H9 (cell line): Measurements from ENCODE around the gene KIAA2012. TPM values are rescaled to one million over a fixed set of nuclear protein-coding genes. Genes with fewer than 3 reads are reported as not detected.

ENCODE experiments used
- DNase-seq: peaks from one replicate; pipeline ENCODE4 v3.0.0-alpha.2; 2017
- H2AFZ ChIP-seq: one replicate; pipeline ENCODE4 v1.6.1; 2013; ENCODE audit warnings: mild to moderate bottlenecking, low read length, control low read depth, moderate library complexity
- H2AK5ac ChIP-seq: 2 replicates; pipeline ENCODE4 v1.6.1; 2013; ENCODE audit warnings: low read length, control low read depth, mixed read lengths; ENCODE audit not compliant: insufficient read length
- H2BK120ac ChIP-seq: one replicate; pipeline ENCODE4 v1.6.1; 2013; ENCODE audit warnings: low read depth, mild to moderate bottlenecking, low read length, control low read depth, inconsistent platforms; ENCODE audit not compliant: poor library complexity, severe bottlenecking
- H2BK12ac ChIP-seq: 2 replicates; pipeline ENCODE4 v1.6.1; 2013; ENCODE audit warnings: low read length, control low read depth, mixed read lengths, low read depth; ENCODE audit not compliant: insufficient read length
- H2BK15ac ChIP-seq: 2 replicates; pipeline ENCODE4 v1.6.1; 2013; ENCODE audit warnings: low read depth, low read length, control low read depth
- H2BK20ac ChIP-seq: one replicate; pipeline ENCODE4 v1.6.1; 2013; ENCODE audit warnings: low read depth, mild to moderate bottlenecking, low read length, control low read depth, inconsistent platforms; ENCODE audit not compliant: poor library complexity, severe bottlenecking
- H2BK5ac ChIP-seq: 2 replicates; pipeline ENCODE4 v1.6.1; 2013; ENCODE audit warnings: low read length, control low read depth, mixed read lengths; ENCODE audit not compliant: insufficient read length
- H3K14ac ChIP-seq: 2 replicates; pipeline ENCODE4 v1.6.1; 2013; ENCODE audit warnings: low read length, control low read depth; ENCODE audit not compliant: insufficient read depth
- H3K18ac ChIP-seq: 2 replicates; pipeline ENCODE4 v1.6.1; 2013; ENCODE audit warnings: low read depth, mild to moderate bottlenecking, mixed read lengths, low read length, control low read depth; ENCODE audit not compliant: insufficient read length
- H3K23ac ChIP-seq: 2 replicates; pipeline ENCODE4 v1.6.1; 2013; ENCODE audit warnings: low read length, control low read depth, mixed read lengths, low read depth; ENCODE audit not compliant: insufficient read length
- H3K23me2 ChIP-seq: 2 replicates; pipeline ENCODE4 v1.6.1; 2013; ENCODE audit warnings: low read depth, mild to moderate bottlenecking, mixed read lengths, low read length, control low read depth; ENCODE audit not compliant: insufficient read length, poor library complexity, severe bottlenecking
- H3K27ac ChIP-seq: 2 replicates; pipeline ENCODE4 v1.5.1; 2013; ENCODE audit warnings: low read length, control low read depth, mixed read lengths, low read depth; ENCODE audit not compliant: insufficient read length
- H3K27me3 ChIP-seq: 2 replicates; pipeline ENCODE4 v1.6.1; 2013; ENCODE audit warnings: low read length, control low read depth, inconsistent platforms; ENCODE audit not compliant: insufficient read depth
- H3K4ac ChIP-seq: 2 replicates; pipeline ENCODE4 v1.6.1; 2013; ENCODE audit warnings: low read depth, mild to moderate bottlenecking, control low read depth, inconsistent platforms, low read length, moderate library complexity
- H3K4me1 ChIP-seq: 2 replicates; pipeline ENCODE4 v1.6.1; 2013; ENCODE audit warnings: low read length, control low read depth, inconsistent platforms; ENCODE audit not compliant: insufficient read depth
- H3K4me2 ChIP-seq: 2 replicates; pipeline ENCODE4 v1.6.1; 2013; ENCODE audit warnings: low read length, control low read depth, mixed read lengths; ENCODE audit not compliant: insufficient read length, insufficient read depth
- H3K56ac ChIP-seq: 2 replicates; pipeline ENCODE4 v1.6.1; 2013; ENCODE audit warnings: low read depth, mild to moderate bottlenecking, mixed read lengths, low read length, control low read depth; ENCODE audit not compliant: insufficient read length
- H3K79me1 ChIP-seq: 2 replicates; pipeline ENCODE4 v1.6.1; 2013; ENCODE audit warnings: low read depth, mild to moderate bottlenecking, moderate library complexity, low read length, control low read depth, inconsistent platforms; ENCODE audit not compliant: insufficient read depth, poor library complexity, severe bottlenecking
- H3K79me2 ChIP-seq: 2 replicates; pipeline ENCODE4 v1.6.1; 2013; ENCODE audit warnings: low read length, control low read depth, inconsistent platforms; ENCODE audit not compliant: insufficient read depth
- H3K9ac ChIP-seq: 2 replicates; pipeline ENCODE4 v1.6.1; 2013; ENCODE audit warnings: low read length, control low read depth, mixed read lengths; ENCODE audit not compliant: insufficient read length; ENCODE audit errors: extremely low read depth
- H3K9me3 ChIP-seq: one replicate; pipeline ENCODE4 v1.6.1; 2013; ENCODE audit warnings: low read depth, low read length, inconsistent platforms; ENCODE audit not compliant: control insufficient read depth
- H3T11ph ChIP-seq: one replicate; pipeline ENCODE4 v1.6.1; 2013; ENCODE audit warnings: mild to moderate bottlenecking, low read length, control low read depth, inconsistent platforms
- H4K20me1 ChIP-seq: one replicate; pipeline ENCODE4 v1.6.1; 2013; ENCODE audit not compliant: control insufficient read depth, insufficient read length, insufficient read depth
- H4K5ac ChIP-seq: 2 replicates; pipeline ENCODE4 v1.6.1; 2013; ENCODE audit warnings: low read depth, mild to moderate bottlenecking, mixed read lengths, low read length, control low read depth; ENCODE audit not compliant: insufficient read length
- H4K8ac ChIP-seq: replicated peaks from 2 replicates; pipeline ENCODE4 v1.6.1; 2013; ENCODE audit warnings: low read length, control low read depth, mixed read lengths, low read depth; ENCODE audit not compliant: insufficient read length
- H4K91ac ChIP-seq: 2 replicates; pipeline ENCODE4 v1.6.1; 2013; ENCODE audit warnings: low read depth, mild to moderate bottlenecking, moderate library complexity, mixed read lengths, low read length, control low read depth; ENCODE audit not compliant: insufficient read length
- H3K27ac Mint-ChIP-seq, 3 experiments: 2 replicates in 2 of 3; 3 replicates in 1 of 3; pipeline ENCODE4 v1.8.0; 2020 to 2021; ENCODE audit warnings: mixed read lengths in 3 of 3, mild to moderate bottlenecking in 1 of 3, moderate library complexity in 1 of 3
- H3K27me3 Mint-ChIP-seq: 2 replicates; pipeline ENCODE4 v1.8.0; 2021; ENCODE audit warnings: low read depth, mild to moderate bottlenecking, moderate library complexity, mixed read lengths
- H3K36me3 Mint-ChIP-seq, 3 experiments: 2 replicates in 2 of 3; 3 replicates in 1 of 3; pipeline ENCODE4 v1.8.0; 2020 to 2021; ENCODE audit warnings: low read depth in 3 of 3, mixed read lengths in 3 of 3; ENCODE audit not compliant: insufficient read depth in 1 of 3
- H3K4me1 Mint-ChIP-seq, 2 experiments: 2 replicates each; pipeline ENCODE4 v1.8.0; 2020; ENCODE audit warnings: mixed read lengths in 2 of 2
- H3K4me3 Mint-ChIP-seq, 2 experiments: 2 replicates in 1 of 2; 3 replicates in 1 of 2; pipeline ENCODE4 v1.8.0; 2020 to 2021; ENCODE audit warnings: mild to moderate bottlenecking in 2 of 2, mixed read lengths in 2 of 2, moderate library complexity in 1 of 2
- H3K9me3 Mint-ChIP-seq, 2 experiments: 2 replicates in 1 of 2; 3 replicates in 1 of 2; pipeline ENCODE4 v1.8.0; 2020; ENCODE audit warnings: mild to moderate bottlenecking in 2 of 2, mixed read lengths in 2 of 2, moderate library complexity in 1 of 2
- CTCF ChIP-seq: fragments of 200-600 bp; sonication (generic); conservative IDR thresholded peaks from 3 replicates; pipeline ENCODE4 v1.8.0; 2021; ENCODE audit warnings: antibody characterized with exemption, mild to moderate bottlenecking
- WGBS: extraction: QIAGEN DNeasy Blood & Tissue Kit; methylation state at CpG from one replicate; pipeline ENCODE4 v1.1.7; 2013; ENCODE audit warnings: missing lambda C conversion rate, low lambda C conversion rate, mixed read lengths; ENCODE audit not compliant: insufficient read length; ENCODE audit errors: extremely low coverage; 5-methylcytosine and 5-hydroxymethylcytosine counted together
- total RNA-seq: library from RNA; stranded (reverse); gene quantifications from 2 replicates; pipeline ENCODE4 v1.2.1, GENCODE V29; 2021

Gene KIAA2012
- total RNA-seq, 1 experiment from 2014 or later = not detected

DNA sequence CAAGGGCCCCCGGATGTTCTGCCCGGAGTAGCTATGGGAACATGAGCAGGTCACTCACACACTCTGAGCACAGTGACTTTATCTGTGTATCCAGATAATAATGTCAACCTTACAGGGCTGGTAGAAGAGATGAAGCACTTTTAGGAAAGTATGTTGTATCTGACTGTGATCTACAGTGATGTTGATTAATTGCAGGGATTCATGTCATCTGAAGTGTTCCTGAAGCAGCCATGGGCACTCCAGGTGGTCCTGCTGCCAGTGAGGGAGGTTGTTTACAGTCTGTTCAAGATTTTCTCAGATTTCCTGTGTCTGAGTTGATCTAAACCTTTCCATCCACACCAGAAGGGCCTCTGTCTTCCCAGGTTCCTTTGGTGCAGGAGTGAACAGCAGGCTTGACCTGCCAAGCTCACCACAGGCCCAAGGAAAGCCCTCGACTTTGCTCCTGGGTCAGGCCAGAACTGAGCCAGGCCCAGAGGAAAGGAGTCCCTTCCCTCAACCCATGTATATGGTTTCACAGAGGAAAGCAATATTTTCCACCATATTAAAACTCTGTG, 28.0 kb downstream of the KIAA2012 start:
- Mint-ChIP-seq H3K36me3 (no peaks in the 10 kb centered on the region; a peak in 1 of 7 replicates), H3K27me3 (peaks cover 2% of the 10 kb centered on the region), H3K27ac (peak overlapping the region in 1 of 3 experiments; percentile 44; a peak in 2 of 7 replicates), H3K4me3 (no peak overlapping the region), H3K9me3 (0 out of 5 replicates have a peak, but pooled peaks cover 0 to 5% of the 10 kb centered on the region in 2 experiments), H3K4me1 (peaks cover 32 to 40% of the 10 kb centered on the region in 2 experiments)
- H3K14ac ChIP-seq = no peak overlapping the region; the same call in 1 of the 2 replicates
- H3K4me1 ChIP-seq = peaks cover 5% of the 10 kb centered on the region; the same call in 1 of the 2 replicates
- no peak overlapping the region for H3K9ac ChIP-seq
- no peak overlapping the region for H3K4me2 ChIP-seq
- H3K23ac ChIP-seq = no peak overlapping the region
- no peak overlapping the region for H2AFZ ChIP-seq
- no peak overlapping the region for H2BK15ac ChIP-seq
- H3K27ac ChIP-seq = no peak overlapping the region
- H3K9me3 ChIP-seq = no peaks in the 10 kb centered on the region
- no peak overlapping the region for H3T11ph ChIP-seq
- WGBS = no CpG with 5 or more reads among the region's 3 CpGs
- no peak overlapping the region for H2BK20ac ChIP-seq
- no peak overlapping the region for H3K4ac ChIP-seq
- H2AK5ac ChIP-seq = no peak overlapping the region
- no peak overlapping the region for H4K8ac ChIP-seq
- no peak overlapping the region for H3K56ac ChIP-seq
- H2BK120ac ChIP-seq = no peak overlapping the region
- no peaks in the 10 kb centered on the region for H3K23me2 ChIP-seq
- no peaks in the 10 kb centered on the region for H4K20me1 ChIP-seq
- no peak for TF ChIP-seq CTCF
- H3K79me1 ChIP-seq = no peaks in the 10 kb centered on the region
- H4K5ac ChIP-seq = no peak overlapping the region
- H2BK5ac ChIP-seq = no peak overlapping the region
- H2BK12ac ChIP-seq = no peak overlapping the region
- no peak overlapping the region for H4K91ac ChIP-seq
- no peak overlapping the region for H3K18ac ChIP-seq
- no peaks in the 10 kb centered on the region for H3K27me3 ChIP-seq
- no peaks in the 10 kb centered on the region for H3K79me2 ChIP-seq
- no peak for DNase-seq
